Stomach (tissue), 4 donors: Measurements from ENCODE around the gene APOM.

Experiments used
- EP300 ChIP-seq: sonication (generic); formaldehyde crosslinking; IDR thresholded peaks from one replicate; pipeline ENCODE4 v1.6.1; 2017; ENCODE audit warnings: antibody characterized with exemption
- POLR2A ChIP-seq, 4 donors: fragments of 450-650 bp; IDR thresholded peaks; one replicate each; pipeline ENCODE4 v1.6.1; 2016; ENCODE audit warnings: antibody characterized with exemption in 4 of 4, control low read depth in 2 of 4, mild to moderate bottlenecking in 1 of 4, moderate library complexity in 1 of 4
- POLR2AphosphoS5 ChIP-seq, 3 donors: sonication (generic); formaldehyde crosslinking; IDR thresholded peaks; one replicate each; pipeline ENCODE4 v1.6.1; 2016; ENCODE audit warnings: antibody characterized with exemption in 3 of 3
- TF ChIP-seq, protein P1 (sequence below), 7 experiments: fragments of 450-650 bp in 4 of 7; fragments of 200-600 bp in 3 of 7; sonication (generic) in 3 of 7; IDR thresholded peaks; one replicate each; pipeline ENCODE4 v1.5.1; 2016 to 2019; ENCODE audit warnings: antibody characterized with exemption in 7 of 7, control low read depth in 2 of 7, mild to moderate bottlenecking in 1 of 7

DNA sequence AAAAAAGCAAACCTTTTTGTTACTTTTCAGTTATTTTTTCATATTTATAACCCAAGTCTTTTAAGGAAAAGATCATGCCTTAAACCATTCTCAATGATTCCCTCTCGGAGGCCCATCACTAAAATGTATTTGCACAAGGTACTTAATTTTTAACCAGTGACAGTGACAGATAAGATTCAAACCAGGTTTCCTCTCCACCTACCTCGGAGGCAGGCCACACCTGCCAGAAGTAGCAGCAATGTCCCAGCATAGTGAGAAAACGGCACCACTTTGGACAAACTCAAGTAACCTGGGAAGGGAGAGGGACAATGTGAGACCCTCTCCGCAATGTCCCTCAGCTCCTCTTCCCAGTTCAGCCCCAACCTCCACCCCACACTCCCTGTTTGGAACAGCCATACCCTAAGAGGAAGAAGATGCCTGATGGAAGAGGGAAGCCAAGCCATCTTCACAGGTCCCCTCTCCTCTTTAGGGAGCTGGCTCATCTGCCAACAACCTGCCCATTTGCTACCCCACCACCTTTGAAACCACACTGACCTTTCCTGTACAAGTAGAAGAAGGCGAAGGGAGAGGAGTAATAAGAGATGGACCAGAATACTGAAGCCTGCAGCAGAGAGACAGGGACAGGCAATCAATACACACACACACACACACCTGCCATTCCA, 45.2 kb downstream of the APOM start:
- TF ChIP-seq, protein P1, sequence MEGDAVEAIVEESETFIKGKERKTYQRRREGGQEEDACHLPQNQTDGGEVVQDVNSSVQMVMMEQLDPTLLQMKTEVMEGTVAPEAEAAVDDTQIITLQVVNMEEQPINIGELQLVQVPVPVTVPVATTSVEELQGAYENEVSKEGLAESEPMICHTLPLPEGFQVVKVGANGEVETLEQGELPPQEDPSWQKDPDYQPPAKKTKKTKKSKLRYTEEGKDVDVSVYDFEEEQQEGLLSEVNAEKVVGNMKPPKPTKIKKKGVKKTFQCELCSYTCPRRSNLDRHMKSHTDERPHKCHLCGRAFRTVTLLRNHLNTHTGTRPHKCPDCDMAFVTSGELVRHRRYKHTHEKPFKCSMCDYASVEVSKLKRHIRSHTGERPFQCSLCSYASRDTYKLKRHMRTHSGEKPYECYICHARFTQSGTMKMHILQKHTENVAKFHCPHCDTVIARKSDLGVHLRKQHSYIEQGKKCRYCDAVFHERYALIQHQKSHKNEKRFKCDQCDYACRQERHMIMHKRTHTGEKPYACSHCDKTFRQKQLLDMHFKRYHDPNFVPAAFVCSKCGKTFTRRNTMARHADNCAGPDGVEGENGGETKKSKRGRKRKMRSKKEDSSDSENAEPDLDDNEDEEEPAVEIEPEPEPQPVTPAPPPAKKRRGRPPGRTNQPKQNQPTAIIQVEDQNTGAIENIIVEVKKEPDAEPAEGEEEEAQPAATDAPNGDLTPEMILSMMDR (IDR thresholded peaks at IDR 0.05): no peak
- TF ChIP-seq POLR2AphosphoS5 (IDR thresholded peaks at IDR 0.05) (no peak), POLR2A (IDR thresholded peaks at IDR 0.05) (no peak), EP300 (no peak)
